Nucleus accumbens (tissue), 56 donors: ENCODE data around the gene NTMT1.
"Not testable (repeated sequence)": the region's sequence is repeated elsewhere in the genome, so short reads cannot be mapped to it uniquely, and the experiment has no call there.

Experiments
- DNase-seq, 56 donors: peaks; one replicate each; lab custom pipeline; 2025; lab: John Stamatoyannopoulos, UW

The NTMT1 gene

DNA sequence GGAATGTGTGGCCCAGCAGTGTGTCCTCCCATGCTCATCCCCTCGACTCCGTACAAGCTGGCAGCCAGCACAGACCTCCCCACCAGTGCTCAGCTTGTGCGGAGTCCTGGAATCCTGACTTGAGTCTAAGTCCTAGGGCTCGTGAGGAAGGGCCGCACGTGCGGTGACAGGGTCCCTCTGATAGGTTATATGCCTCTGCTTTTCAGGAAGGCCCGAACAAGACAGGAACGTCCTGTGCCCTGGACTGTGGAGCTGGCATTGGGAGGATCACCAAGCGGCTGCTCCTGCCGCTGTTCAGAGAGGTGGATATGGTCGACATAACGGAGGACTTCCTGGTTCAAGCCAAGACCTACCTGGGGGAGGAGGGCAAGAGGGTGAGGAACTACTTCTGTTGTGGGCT is 7.9 kb downstream of the NTMT1 start:
- no peak for DNase-seq

DNA sequence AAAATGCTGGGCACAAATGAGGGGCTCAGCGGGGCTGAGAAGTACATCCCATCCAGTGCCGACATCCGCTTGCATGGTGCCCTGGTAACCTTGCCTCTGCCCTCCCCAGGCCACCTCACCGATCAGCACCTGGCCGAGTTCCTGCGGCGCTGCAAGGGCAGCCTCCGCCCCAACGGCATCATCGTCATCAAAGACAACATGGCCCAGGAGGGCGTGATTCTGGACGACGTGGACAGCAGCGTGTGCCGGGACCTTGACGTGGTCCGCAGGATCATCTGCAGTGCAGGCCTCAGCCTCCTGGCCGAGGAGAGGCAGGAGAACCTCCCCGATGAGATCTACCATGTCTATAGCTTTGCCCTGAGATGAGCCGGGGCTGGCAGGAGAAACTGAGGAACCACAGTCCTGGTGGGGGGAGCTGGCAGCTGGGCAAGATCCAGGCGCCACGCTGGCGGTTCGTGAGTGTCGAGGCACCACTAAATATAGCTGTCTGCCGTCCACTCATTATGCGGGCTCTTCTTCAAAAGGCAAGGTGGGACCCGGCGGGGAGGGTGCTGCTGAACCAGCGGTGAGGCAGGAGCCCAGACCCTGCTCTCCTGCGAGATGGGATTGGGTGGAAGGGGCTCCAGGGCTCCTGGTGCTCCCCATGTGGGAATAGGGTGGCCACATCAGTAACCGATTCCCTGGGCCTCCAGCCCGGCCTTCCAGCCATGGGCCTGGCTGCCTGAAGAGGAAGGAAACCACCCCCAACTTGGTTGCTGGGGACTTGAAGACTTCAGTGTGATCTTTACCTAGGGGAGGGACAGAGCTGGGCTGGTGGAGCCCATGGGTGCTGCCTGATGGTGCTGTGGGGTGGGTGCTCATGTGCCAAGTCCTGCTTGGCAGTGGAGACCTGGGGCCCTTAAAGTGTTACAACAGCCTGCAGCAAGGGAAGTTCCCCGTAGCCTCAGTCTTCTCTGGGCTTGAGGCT is 9.4 kb downstream of the NTMT1 start:
- no peak for DNase-seq

GRCh38 chr9:129636343-129636742 is 10.4 kb downstream of the NTMT1 start:
- not testable (repeated sequence) for DNase-seq

DNA sequence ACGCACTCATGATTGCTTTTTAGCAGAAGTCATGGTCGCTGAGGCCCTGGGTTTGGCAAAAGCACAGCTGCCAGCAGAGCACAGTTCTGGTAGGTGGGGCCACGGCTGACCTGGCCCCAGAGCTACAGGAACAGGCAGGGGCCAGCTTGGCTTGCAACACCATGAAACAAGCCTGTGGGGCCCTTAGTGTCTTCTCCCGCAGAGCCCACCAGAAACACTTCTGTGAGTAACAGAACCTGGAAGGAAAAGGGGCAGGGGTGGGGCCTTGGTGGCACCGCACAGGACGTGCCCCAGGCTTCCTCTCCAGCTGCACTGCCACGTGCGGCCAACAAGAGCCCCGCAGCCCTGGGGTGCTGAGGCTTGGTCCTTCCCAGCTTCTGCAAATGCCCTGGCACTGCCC is 11.1 kb downstream of the NTMT1 start:
- DNase-seq: no peak

DNA sequence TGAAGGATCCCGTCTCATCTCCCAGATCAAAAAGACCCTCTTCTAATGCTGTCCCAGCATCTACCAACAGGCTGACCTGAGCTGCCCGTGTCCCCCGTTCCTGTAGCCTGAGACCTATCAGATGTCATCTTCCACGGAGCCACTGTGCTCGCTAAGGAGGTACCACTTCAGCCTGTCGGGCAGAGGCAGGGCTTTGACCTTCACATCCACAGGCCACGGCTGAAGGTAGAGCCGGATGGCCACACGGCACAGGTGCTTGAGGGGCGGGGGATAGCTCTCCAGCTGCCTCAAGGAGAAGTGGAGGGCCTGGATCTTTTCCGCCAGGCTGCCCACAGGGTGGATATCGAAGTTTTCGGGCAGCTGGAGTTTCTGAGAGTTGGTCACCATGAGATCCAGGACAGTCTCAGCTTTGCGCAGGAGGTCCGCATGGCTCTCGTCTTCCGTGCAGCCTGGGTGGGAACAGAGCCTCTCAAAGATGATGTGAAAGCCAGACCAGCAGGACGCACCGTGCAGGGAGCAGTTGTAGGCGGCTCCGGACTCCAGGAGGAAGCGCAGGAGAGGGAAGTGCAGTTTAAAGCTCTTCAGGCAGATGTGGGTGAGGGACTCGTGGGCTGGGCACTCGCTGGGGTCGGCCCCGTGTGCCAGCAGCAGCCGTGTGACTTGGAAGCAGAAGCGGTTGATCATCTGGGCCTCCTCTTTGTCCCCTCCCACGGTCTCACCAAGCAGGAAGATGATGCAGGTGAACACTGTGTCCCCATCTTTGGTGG is 11.9 kb downstream of the NTMT1 start:
- DNase-seq: no peak

DNA sequence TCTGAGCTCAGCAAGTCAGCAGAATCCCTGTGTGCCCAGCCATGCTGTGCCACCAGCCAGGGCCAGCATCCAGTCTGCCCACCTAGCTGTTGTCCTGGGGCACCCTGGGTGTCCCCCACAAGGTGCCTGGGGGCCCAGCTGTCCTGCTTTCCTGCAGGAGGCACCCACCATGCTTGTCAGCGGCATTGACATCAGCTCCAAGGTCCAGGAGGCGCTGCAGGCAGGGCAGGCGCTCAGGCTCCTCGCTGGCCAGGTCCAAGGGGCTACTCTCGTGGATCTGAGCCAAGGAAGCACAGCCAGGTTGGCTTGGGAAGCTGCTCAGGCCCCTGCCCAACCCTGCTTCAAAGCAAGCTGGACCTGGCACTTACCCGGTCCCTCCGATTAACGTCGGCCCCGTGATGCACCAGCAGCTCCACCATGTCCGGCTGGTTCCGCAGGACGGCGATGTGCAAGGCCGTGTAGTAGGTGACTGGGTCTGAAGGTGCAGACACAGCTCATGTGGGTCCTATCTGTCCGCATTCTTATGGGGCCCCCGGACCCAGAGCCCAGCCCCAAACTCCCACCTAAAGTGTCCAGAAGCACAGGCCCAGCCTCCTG is 13.2 kb downstream of the NTMT1 start:
- DNase-seq: no peak

- no peak for DNase-seq
Observed at GRCh38 chr9:129639756-129640085, 13.8 kb downstream of the NTMT1 start.

- DNase-seq: peak in 39 of 56 donors; percentile 14 to 88 (median 60)
Observed at GRCh38 chr9:129640086-129640870, 14.3 kb downstream of the NTMT1 start.

- peak in 7 of 56 donors; percentile 12 to 44 (median 28) for DNase-seq
Observed at GRCh38 chr9:129640871-129641749, 15.1 kb downstream of the NTMT1 start.

DNA sequence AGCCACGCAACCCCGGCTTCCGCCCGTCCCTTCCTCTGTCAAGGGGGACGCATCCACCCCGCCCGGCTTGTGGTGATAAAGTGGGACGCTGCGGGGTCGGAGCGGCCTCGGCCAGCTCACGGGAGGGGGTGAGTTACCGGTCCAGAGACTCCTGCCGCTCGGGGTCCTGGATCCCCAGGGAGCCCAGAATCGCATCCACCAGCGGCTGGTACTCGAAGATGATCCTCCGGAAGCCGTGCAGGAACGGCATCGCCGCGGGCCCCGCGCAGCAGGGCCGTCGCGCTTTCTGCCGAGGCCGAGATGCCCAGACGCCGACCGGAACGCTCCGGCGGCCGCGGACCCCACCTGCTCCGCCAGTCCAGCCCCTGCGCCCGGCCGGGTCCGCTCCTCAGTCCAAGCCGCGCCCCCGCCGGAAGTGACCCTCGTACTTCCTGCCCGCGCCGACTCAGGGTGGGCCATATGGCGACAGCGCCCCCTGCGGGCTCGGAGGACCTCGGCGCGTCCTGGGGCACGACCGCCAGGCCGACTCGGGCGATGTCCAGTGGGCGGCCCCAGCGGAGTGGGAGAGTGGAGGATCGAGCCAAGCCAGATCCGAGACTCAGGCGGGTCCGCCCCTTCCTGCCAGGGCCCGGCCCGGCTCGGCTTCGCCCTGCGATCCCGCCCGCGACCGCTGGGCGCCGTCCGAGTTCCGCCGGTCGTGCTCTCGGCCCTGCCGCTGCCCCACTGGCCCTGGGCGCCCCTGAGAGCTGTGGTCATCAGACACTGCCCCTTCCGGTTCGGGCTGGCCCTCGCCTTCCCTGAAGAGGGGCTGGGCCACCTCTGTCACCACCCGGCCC is 16.0 kb downstream of the NTMT1 start, which contains the start of gene ASB6:
TSS of gene ASB6 (minus strand) at position 402 of the 836 bp plus-strand sequence. CDS start at position 250, 152 bp downstream.
- peak; percentile 67 to 97 (median 91) for DNase-seq

GRCh38 chr9:129643706-129644105 is 17.7 kb downstream of the NTMT1 start:
- no peak for DNase-seq

GRCh38 chr9:129644365-129644764 is 18.4 kb downstream of the NTMT1 start:
- DNase-seq: no peak

DNA sequence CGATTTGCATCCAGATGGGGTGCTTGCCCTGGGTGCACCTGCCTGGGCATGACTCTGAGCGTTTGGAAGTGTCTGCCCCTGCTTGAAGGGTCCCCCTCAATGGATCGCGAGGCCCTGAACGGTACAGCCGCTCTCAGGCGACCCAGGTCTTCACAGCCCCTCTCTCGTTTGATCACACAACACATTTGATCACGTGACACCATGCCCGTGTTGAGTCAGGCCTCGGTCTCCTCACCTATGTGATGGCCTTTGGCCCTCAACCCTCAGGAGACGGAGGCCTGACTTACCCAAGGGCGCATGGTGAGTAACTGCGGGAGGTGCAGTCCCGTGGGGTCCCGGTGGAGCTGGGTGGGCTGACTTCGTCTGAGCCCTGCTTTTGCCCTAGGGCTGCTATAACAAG is 18.9 kb downstream of the NTMT1 start:
- no peak for DNase-seq

- no peak for DNase-seq
Observed at GRCh38 chr9:129646252-129646651, 20.3 kb downstream of the NTMT1 start.

- DNase-seq: no peak
Observed at GRCh38 chr9:129646654-129647053, 20.7 kb downstream of the NTMT1 start.

GRCh38 chr9:129647635-129648034 is 21.7 kb downstream of the NTMT1 start:
- DNase-seq: no peak

GRCh38 chr9:129648092-129648763 is 22.3 kb downstream of the NTMT1 start:
- no peak for DNase-seq

- DNase-seq: no peak
Observed at GRCh38 chr9:129648764-129649115, 22.8 kb downstream of the NTMT1 start.
